Epithelial cell of proximal tubule (primary cell): ENCODE results near the gene HLA-DQA2. TPM values are rescaled to one million over a fixed set of nuclear protein-coding genes. Genes with fewer than 3 reads are reported as not detected.
"Not testable (repeated sequence)": the region's sequence is repeated elsewhere in the genome, so short reads cannot be mapped to it uniquely, and the experiment has no call there.

Source experiments
- DNase-seq: peaks from one replicate; pipeline ENCODE4 v3.0.0-alpha.2; 2011; ENCODE audit warnings: low read depth
- H3K4me3 ChIP-seq: 2 replicates; pipeline ENCODE4 v1.5.1; 2011; ENCODE audit warnings: low read depth, mild to moderate bottlenecking, low read length
- CTCF ChIP-seq: conservative IDR thresholded peaks from 2 replicates; pipeline ENCODE4 v1.5.1; 2012; ENCODE audit warnings: low read depth, mild to moderate bottlenecking, low read length
- total RNA-seq: library from RNA; depleted of rRNA; stranded (reverse); fragments of >200 nt; gene quantifications from 2 replicates; pipeline ENCODE4 v1.2.3, GENCODE V29; 2015

HLA-DQA2 gene
- total RNA-seq, 1 donor from 2014 or later = not detected

GRCh38 chr6:32774426-32774825 lies 33.2 kb downstream of the HLA-DQA2 start:
- no peak for TF ChIP-seq CTCF
- no peak overlapping the region for H3K4me3 ChIP-seq
- no peak for DNase-seq

- no peak overlapping the region for H3K4me3 ChIP-seq
- TF ChIP-seq CTCF = no peak
- no peak for DNase-seq
Observed at GRCh38 chr6:32775071-32775470, 33.9 kb downstream of the HLA-DQA2 start.

GRCh38 chr6:32779036-32779435 lies 37.8 kb downstream of the HLA-DQA2 start:
- no peak overlapping the region for H3K4me3 ChIP-seq
- TF ChIP-seq CTCF = no peak

GRCh38 chr6:32782923-32783322 lies 41.7 kb downstream of the HLA-DQA2 start:
- not testable (repeated sequence) for H3K4me3 ChIP-seq, DNase-seq

More at GRCh38 chr6:32779036-32779435, 37.8 kb downstream of the HLA-DQA2 start:
- DNase-seq = no peak

GRCh38 chr6:32785781-32786533 lies 44.8 kb downstream of the HLA-DQA2 start:
- peak; percentile 33 for DNase-seq

GRCh38 chr6:32790306-32790705 lies 49.1 kb downstream of the HLA-DQA2 start:
- H3K4me3 ChIP-seq = no peak overlapping the region
- TF ChIP-seq CTCF = no peak
- no peak for DNase-seq

More at GRCh38 chr6:32785781-32786533, 44.8 kb downstream of the HLA-DQA2 start:
- H3K4me3 ChIP-seq = no peak overlapping the region
- peak; percentile 75 for TF ChIP-seq CTCF

GRCh38 chr6:32792901-32793435 lies 51.8 kb downstream of the HLA-DQA2 start:
- no peak for DNase-seq
- TF ChIP-seq CTCF = no peak
- no peak overlapping the region for H3K4me3 ChIP-seq
